Mesothelial cell of epicardium (in vitro differentiated cells): Measurements from ENCODE around the gene NRN1. TPM values are rescaled to one million over a fixed set of nuclear protein-coding genes. Genes with fewer than 3 reads are reported as not detected.
"Not testable (repeated sequence)": the region's sequence is repeated elsewhere in the genome, so short reads cannot be mapped to it uniquely, and the experiment has no call there.

Experiments used
- DNase-seq, 2 experiments: peaks; one replicate each; pipeline ENCODE4 v3.0.0; 2021; ENCODE audit warnings: low spot score in 2 of 2; ENCODE audit not compliant: unreplicated experiment in 2 of 2
- H3K27ac Mint-ChIP-seq: 2 replicates; pipeline ENCODE4 v1.8.0; 2021; ENCODE audit warnings: mixed read lengths
- H3K27me3 Mint-ChIP-seq: 2 replicates; pipeline ENCODE4 v1.8.0; 2021; ENCODE audit warnings: low read depth, mixed read lengths
- H3K36me3 Mint-ChIP-seq: 2 replicates; pipeline ENCODE4 v1.8.0; 2021; ENCODE audit warnings: mixed read lengths
- H3K4me1 Mint-ChIP-seq: 2 replicates; pipeline ENCODE4 v1.8.0; 2021; ENCODE audit warnings: mixed read lengths
- H3K4me3 Mint-ChIP-seq: 2 replicates; pipeline ENCODE4 v1.8.0; 2021; ENCODE audit warnings: mild to moderate bottlenecking, moderate library complexity, mixed read lengths
- H3K9me3 Mint-ChIP-seq: 2 replicates; pipeline ENCODE4 v1.8.0; 2021; ENCODE audit warnings: mixed read lengths
- total RNA-seq: library from RNA; stranded (reverse); gene quantifications from 3 replicates; pipeline ENCODE4 v1.2.1, GENCODE V29; 2021
- TF ChIP-seq, protein P1 (sequence below): fragments of 200-600 bp; sonication (generic); IDR thresholded peaks from one replicate; pipeline ENCODE4 v1.5.0; 2021; ENCODE audit warnings: antibody characterized with exemption; ENCODE audit not compliant: unreplicated experiment

NRN1 gene
- total RNA-seq, 1 donor from 2014 or later: not detected

DNA sequence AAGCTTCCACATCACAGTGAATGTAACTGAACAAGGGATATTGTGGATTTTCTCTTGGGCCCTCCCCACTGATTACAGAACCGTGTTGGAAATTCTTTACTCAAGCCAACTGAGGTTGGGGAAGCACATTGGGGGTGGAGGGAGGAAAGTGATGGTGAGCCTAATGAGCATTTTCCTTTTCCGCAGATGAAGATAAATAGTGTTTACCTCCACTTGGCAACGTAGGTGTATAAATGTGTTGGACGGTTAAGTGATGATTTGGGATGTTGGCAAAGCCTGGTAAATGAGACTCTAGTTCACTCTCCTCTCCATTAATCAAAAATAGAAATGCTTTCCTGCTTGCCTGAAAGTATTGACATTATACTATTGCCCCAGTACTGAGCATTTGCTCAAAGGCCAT, 27.1 kb upstream of the NRN1 start:
- H3K27me3 Mint-ChIP-seq: peaks cover 46% of the 10 kb centered on the region
- no peaks in the 10 kb centered on the region for H3K36me3 Mint-ChIP-seq
- no peak overlapping the region for H3K27ac Mint-ChIP-seq
- TF ChIP-seq, protein P1, sequence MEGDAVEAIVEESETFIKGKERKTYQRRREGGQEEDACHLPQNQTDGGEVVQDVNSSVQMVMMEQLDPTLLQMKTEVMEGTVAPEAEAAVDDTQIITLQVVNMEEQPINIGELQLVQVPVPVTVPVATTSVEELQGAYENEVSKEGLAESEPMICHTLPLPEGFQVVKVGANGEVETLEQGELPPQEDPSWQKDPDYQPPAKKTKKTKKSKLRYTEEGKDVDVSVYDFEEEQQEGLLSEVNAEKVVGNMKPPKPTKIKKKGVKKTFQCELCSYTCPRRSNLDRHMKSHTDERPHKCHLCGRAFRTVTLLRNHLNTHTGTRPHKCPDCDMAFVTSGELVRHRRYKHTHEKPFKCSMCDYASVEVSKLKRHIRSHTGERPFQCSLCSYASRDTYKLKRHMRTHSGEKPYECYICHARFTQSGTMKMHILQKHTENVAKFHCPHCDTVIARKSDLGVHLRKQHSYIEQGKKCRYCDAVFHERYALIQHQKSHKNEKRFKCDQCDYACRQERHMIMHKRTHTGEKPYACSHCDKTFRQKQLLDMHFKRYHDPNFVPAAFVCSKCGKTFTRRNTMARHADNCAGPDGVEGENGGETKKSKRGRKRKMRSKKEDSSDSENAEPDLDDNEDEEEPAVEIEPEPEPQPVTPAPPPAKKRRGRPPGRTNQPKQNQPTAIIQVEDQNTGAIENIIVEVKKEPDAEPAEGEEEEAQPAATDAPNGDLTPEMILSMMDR: no peak
- no peaks in the 10 kb centered on the region for H3K4me1 Mint-ChIP-seq
- DNase-seq: no peak
- no peak overlapping the region for H3K4me3 Mint-ChIP-seq
- no peaks in the 10 kb centered on the region for H3K9me3 Mint-ChIP-seq

DNA sequence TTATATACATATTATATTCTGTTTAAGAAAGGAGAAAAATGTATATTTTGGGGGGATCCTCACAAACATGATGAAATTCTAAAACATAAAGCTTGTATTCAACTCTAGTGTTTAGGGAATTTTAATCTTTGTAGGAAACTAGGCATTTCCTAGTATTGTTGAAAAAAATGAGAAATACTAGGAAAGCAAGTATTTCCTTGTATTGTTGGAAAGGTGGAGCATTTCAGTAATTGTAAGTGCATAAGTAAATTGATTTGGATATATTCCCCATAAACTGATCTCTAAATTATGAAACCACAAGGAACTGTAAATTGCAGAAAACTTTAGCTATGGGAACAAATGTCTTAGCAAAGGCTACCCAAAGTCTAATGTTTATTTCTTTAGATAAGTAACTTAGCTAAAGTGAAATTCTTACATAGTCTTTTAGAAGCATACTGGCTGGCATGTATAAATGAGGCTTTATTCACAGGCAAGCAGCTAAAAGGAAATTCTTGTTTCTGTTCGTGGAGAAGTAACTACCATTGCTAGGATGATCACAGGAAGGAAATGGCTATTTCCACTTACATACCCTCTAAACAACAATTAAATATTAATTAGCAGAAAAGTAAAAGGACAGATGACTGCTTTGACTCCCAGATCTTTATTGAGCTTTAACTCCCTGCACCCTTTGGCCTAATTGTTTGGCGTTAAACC, 19.9 kb upstream of the NRN1 start:
- no peak overlapping the region for H3K4me3 Mint-ChIP-seq
- H3K4me1 Mint-ChIP-seq: no peaks in the 10 kb centered on the region
- H3K27me3 Mint-ChIP-seq: peaks cover 74% of the 10 kb centered on the region
- TF ChIP-seq, protein P1: no peak
- no peak overlapping the region for H3K27ac Mint-ChIP-seq
- DNase-seq: no peak
- H3K36me3 Mint-ChIP-seq: no peaks in the 10 kb centered on the region
- H3K9me3 Mint-ChIP-seq: no peaks in the 10 kb centered on the region

DNA sequence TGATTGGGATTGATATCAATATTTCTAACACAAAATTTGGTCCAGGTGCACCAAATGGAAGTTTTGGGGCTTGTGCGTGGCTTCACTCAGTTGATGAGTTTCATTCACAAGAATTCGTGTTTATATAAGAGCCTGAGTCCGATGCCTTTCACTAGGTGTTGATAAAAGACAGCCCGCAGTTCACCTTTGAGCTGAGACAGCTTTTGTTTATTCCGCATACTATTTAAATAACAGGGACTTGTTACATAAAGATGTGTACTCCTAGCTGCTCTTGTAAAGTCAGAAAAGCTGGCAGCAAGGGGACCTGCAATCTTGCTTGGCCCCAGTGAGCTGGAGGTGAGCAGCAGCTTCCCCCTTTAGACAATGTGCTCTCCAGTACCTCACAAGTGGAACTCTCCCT, 19.0 kb upstream of the NRN1 start:
- peaks cover 74% of the 10 kb centered on the region for H3K27me3 Mint-ChIP-seq
- TF ChIP-seq, protein P1: no peak
- DNase-seq: no peak
- H3K4me3 Mint-ChIP-seq: no peak overlapping the region
- H3K4me1 Mint-ChIP-seq: no peaks in the 10 kb centered on the region
- H3K9me3 Mint-ChIP-seq: no peaks in the 10 kb centered on the region
- H3K27ac Mint-ChIP-seq: no peak overlapping the region
- H3K36me3 Mint-ChIP-seq: no peaks in the 10 kb centered on the region

DNA sequence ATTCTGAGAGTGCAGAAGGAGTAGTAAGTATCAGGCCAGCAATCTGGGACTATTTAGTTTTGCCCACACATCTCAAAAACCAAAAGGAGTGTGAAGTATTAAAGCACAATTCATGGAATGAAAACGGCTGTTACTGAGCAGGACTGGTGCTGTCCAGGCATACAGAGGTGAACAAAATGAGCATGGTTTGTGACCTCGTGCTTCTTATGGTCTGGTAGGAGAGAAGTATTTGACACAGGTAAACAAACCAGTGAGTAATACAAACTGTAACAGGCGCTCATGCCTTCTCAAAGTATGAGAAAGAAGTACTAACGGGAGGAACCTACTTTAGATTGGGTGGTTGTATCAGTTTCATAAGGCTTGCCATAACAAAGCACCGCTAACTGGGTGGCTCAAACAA, 17.5 kb upstream of the NRN1 start:
- TF ChIP-seq, protein P1: no peak
- no peak overlapping the region for H3K4me3 Mint-ChIP-seq
- no peaks in the 10 kb centered on the region for H3K4me1 Mint-ChIP-seq
- no peaks in the 10 kb centered on the region for H3K36me3 Mint-ChIP-seq
- H3K27ac Mint-ChIP-seq: no peak overlapping the region
- no peaks in the 10 kb centered on the region for H3K9me3 Mint-ChIP-seq
- DNase-seq: no peak
- peaks cover 78% of the 10 kb centered on the region for H3K27me3 Mint-ChIP-seq

DNA sequence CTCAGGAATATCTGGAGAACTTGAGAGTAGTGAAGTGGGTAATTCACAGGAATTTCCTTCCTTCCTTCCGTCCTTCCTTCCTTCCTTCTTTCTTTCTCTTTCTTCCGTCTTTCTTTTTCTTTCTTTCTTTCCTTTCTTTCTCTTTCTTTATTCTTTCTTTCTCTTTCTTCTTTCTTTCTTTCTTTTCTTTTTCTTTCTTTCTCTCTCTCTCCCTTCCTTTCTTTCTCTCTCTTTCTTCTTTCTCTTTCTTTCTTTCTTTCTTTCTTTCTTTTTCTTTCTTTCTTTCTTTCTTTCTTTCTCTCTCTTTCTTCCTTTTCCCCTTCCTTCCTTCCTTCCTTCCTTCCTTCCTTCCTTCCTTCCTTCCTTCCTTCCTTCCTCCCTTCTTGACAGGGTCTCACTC, 16.1 kb upstream of the NRN1 start:
- not testable (repeated sequence) for H3K9me3 Mint-ChIP-seq, H3K4me1 Mint-ChIP-seq, H3K36me3 Mint-ChIP-seq, H3K4me3 Mint-ChIP-seq, H3K27ac Mint-ChIP-seq, DNase-seq
- H3K27me3 Mint-ChIP-seq: peaks cover 86% of the 10 kb centered on the region

DNA sequence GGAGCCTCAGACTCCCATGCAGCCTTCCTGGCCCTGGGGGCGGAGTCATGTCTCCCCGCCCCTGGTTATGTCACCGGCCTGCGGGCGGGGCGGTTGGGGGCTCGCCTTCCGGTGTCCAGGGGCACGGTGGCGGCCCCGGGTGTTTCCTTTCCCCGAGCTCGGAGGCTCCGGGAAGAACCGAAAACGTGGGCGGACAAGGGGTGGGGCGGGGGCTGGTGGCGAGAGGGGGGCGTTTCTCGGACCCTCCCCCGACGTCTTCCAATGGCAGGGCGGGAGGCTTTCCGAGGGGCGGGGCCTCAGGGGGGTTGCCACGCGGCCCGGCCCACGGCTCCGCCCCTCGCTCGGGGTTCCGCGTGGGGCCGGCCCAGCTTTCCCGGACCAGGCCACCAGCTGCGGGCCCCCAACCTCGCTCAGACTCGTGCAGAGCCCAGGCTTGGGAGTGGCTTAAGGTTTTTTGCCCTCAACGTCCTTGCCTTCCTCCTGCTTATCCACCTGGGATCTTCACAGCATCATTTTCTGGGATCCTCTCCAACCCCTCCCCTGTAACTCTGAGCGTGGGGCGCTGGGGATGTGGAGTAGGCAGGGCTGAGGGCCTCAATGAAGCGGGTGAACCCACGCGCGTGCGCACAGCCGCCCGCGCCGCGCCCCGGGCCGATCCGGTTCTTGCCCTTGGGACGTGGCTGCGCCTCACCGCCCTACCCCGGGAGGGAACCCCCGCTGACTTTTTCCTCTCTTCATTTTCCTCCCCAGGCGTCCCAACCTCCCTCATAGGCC, 2.1 kb upstream of the NRN1 start:
- DNase-seq: peak in 1 of 2 experiments; percentile 62
- Mint-ChIP-seq H3K27ac (no peak overlapping the region), H3K27me3 (peaks cover 95% of the 10 kb centered on the region), H3K4me1 (peaks cover 13% of the 10 kb centered on the region), H3K9me3 (no peaks in the 10 kb centered on the region), H3K36me3 (no peaks in the 10 kb centered on the region), H3K4me3 (peak overlapping the region; percentile 52)
- TF ChIP-seq, protein P1: no peak
